ENCODE results near the gene NSMF.
"Not testable (repeated sequence)": the region's sequence is repeated elsewhere in the genome, so short reads cannot be mapped to it uniquely, and the experiment has no call there.

Gene NSMF

DNA sequence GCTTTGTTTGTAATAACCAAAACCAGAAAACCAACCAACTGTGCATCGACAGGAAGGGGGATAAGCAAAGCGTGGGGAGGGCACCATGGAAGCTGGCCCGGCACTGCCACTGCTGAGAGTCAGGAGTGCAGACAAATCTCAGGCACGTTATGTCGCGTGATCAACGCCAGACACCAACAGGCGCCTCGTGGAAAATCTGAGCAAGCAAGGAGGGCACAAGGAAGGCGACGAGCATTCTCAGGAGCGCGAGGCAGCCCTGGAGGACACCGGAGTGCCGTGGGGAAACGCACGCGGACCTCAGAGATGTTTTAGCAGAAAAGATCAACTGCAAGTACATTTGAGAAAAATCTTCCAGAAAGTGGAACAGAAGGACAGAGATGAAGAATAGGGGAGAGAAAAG is 15.1 kb upstream of the NSMF start:
- no peak for DNase-seq

DNA sequence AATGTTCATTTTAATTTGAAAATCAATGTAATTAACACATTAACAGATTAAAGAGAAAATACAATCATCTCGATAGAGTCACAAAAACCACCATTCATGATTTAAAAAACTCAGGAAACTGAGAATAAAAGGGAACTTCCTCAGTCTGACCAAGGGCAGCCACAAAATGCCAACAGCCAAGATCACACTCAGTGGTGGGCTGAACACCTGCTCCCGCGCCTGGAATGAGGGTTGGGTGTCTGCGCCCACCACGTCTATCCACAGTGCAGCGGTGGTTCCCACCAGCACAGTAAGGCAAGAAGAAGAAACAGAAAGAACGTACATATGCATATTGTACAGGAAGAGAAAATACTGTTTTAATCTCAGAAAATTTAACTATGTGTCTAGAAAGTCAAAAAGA is 11.7 kb upstream of the NSMF start:
- DNase-seq = no peak

DNA sequence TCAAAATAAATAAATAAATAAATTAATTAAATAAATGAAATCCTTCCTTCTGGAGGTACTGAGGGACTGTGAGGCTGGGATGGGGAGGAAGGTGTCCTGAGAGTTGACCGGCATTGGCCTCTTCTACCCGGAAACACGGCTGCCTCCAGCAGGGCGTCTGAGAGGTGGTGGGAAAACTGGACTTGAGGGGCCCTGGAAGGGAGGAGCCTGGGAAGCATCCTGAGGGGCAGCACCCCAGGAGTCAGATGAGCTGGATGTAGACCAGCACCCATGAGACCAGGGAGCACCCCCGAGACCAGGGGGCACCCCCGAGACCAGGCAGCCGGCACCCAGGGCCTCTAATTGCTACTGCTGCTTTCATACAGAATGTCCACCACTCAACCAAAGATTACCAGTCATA is 8.8 kb upstream of the NSMF start:
- DNase-seq = no peak

DNA sequence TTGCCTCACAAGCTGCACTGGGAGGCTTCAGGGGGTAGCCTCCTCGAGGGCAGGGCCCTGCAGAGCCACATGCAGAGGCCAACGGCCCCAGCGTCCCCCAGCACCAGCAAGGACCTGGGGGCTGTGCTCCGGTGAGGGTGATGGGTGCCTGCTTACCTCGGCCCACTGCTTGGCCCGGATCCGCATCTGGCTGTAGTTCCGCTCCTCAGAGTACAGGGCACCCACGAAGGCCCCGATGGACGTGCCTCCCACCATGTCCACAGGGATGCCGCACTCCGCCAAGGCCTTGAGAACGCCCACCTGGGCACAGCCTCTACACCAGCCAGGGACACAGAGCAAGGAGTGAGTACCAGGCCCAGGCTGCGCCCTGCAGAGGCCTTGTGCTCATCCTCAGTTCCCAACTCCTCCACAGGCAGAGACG is 8.0 kb upstream of the NSMF start:
- DNase-seq = no peak

DNA sequence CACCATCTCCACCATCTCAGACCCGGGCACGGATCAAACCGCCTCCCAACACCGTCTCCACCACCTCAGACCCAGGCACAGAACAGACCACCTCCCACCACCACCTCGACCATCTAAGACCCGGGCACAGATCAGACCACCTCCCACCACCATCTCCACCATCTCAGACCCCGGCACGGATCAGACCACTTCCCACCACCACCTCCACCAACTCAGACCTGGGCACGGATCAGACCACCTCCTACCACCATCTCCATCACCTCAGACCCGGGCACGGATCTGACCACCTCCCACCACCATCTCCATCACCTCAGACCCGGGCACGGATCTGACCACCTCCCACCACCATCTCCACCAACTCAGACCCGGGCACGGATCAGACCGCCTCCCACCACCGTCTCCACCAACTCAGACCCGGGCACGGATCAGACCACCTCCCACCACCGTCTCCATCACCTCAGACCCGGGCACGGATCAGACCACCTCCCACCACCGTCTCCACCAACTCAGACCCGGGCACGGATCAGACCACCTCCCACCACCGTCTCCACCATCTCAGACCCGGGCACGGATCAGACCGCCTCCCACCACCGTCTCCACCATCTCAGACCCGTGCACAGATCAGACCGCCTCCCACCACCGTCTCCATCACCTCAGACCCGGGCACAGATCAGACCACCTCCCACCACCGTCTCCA is 7.4 kb upstream of the NSMF start:
- DNase-seq = not testable (repeated sequence)

DNA sequence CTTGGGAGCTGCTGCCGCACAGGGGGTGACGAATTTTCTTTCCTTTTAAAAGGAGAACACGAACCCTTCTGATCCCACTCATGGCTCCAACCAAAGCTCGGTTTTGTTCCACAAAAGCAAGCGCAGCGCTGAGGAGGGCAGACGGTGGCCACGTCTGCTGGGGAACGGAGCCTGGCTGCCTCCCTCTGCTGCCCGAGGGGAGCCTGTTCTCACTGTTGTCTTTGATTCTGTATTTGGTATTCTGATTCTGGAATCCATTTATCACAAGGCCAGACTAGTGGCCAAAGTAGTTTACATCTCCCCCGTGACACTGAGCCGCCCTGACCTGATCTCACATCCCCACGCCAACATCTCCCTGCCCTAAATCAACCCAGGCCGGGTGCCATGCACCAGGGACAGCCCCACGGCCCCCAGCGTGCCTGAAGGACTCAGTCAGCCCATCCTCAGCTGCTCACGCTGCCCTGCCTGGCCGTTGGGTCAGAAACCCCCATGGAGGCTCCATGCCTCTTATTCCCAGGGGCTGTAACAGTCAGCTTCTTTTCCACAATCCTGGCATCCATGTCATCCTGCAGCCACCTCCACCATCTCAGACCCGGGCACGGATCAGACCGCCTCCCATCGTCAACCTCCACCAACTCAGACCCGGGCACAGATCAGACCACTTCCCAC is 6.7 kb upstream of the NSMF start:
- no peak for DNase-seq

DNA sequence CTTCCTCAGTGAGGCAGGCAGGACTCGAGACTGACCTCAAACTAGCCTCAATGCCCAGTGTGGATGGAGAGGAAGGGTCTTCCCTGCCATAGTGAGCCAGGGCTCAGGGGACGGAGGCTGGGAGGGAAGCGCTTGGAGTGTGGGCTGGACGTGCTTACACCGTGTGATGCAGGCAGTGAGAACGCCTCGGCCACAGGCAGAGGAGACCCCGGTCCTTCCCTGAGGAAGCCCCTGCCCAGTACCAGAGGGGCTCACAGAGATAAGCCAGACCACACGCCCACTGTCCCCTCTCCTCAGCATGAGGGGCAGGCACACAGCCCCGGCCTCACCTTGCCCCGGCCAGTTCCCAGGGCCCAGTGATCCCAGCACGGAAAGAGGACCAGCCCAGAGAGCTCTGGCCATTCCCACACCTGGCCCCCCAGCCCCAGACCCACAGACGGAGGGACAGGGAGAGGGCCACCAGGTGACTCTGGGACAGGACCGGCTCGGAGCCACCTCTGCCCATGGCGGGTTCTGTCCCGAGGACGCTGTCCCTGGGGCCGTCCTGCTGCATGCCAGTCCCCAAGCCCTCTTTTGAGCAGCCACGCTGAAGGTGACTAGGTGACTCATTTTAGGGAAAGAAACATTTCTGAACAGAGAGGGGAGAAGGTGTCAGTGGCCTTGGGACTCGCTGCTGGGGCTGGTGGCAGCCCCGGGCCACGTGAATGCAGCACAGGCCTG is 6.0 kb upstream of the NSMF start:
- no peak for DNase-seq

DNA sequence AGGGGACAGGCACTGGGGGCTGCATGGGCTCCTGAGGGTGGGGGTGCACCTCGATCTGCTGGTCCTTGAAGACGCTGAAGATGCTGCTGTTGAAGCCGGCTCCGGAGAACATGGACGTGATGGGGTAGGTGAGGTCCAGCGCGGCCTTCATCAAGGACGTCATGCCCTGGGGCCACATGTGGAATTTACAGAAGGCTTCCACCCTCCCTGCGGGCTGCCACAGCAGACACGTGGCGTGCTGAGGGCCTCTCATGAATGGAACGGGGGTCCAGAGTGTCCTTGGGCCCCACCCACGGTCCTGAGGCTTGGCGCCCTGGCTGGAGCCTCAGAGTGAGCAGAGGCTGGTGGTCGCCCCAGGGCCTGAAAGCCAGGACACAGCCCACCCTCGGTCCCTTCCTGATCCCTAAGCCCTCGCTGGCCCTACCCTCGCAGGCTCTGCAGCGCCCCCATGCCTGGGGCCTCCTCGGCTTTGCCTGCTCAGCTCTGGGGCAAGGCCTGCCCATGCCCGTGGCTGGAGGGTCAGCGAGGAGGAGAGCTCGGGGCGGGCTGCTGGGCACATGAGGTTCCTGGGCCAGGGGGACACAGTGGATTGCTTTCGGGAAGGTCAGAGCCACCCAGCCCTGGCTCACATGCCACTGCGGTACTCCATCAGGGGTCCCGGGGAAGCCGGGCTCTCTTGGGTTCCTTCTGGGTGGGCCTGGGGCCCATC is 5.3 kb upstream of the NSMF start:
- no peak for DNase-seq

DNA sequence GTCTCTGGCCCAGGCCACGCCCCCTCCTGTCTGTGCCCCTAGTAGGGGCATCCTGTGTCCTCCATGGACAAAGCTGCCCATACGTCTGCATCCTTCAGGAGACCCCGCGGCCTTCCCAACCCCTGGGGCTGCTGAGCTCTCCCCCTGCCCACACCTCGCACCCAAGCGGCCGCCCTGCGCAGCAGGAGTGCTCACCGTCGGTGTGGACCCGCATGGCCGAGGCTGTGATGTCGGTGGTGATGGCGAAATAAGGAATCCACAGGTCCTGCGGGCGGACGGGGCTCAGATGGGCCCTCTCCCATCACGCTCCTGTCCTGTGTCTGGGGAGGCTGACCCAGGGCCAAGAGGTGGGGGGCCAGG is 4.8 kb upstream of the NSMF start:
- no peak for DNase-seq

DNA sequence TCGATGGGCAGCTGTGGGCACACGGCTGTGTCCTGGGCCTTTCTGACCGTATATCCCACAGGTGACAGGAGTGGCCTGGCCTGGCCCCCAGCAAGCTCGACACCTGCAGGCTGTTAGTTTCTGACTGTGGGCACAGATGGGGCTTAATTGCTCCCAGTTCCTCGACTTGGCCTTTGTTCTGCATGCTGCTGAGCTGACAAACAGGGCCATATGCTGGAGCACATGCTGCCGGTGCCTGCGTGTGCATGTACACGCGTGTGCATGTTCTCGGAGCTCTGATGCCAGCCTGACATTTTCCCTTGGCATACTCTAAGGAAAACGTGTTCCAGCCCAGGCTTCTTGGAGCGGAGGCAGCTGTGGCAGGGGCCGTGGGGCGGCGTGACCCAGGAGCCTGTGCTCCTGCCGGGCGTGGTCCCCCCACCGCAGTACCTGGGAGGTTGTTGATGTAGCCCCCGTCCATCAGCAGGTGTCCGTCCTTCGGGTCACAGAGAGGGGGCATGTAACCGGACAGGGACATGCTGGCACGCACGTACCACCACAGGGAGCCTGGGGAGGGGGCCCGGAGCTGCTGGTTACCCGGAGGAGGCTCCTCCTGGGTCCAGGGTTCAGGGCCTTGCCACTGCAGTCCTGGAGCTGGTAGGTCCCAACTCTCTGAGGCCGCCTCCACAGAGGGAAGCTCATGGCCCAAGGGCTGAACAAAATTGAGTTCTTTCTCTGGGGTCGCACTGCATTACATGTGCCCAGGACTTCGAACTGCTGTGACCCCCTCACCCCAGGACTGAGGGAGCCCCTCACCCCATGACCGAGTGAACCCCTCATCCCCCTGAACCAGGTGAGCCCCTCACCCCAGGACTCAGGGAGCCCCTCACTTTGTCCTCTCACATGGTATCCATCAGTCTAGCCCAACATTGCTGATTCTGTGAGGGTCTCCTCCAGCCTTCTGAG is 4.1 kb upstream of the NSMF start:
- DNase-seq = no peak

DNA sequence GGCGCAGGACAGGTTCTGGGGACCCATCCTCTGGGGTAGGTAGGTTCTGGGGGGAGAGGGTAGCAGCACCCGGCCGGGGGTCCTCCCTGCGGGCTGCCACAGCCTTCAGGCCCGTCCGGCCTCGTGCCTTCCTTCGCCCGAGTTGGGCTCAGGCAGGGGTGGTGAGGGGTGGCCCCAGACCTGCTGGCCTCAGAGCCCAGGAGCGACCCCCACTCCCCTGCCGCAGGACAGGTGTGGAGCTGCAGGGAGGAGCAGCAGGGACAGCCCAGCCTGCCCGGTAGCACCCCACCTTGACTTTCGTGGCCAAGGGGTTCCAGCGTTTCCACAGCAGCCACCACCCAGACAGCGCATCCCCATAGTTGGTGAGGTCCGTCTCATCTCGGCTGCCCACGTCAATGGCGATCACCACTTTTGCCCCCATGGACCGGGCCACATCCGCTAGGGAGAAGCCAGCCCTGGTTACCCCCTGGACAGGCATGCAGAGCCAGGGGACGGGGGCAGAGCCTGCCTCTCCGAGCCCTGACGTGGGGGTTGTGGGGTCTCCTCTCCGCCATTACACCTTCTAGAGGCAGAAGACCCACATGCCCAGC is 3.4 kb upstream of the NSMF start:
- no peak for DNase-seq

DNA sequence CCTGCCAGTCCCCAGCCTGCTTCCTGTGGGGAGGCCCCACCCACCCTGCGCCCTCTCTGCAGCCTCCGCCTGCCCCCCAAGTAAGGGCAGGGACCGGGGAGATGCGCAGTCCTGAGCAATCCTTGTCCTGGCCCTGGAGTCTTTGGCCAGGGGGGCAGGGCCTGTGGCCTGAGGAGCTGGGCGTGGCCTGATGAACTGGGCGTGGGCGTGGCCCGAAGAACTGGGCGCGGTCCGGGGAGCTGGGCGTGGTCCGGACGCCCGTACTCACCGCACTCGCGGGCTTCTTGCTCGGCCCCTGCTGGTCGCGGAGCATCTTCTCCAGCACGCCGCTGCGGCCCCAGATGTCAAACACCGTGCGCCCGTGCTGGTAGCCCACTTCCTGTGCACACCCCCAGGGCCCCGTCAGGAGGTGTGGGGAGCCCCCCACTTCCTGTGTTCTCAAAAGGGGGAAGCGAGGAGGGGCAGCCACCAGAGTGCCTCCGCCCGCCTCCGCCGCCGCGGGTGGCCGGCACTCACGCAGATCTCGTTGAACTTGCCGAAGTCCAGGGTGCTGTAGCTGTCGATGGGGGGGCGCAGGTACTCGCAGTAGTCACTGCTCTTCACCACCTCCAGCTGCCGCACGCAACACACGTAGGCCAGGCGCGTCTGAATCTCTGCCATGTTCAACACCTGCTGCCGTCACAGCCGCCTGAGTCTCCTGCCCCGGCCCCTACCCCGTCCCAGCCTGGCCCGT is 2.7 kb upstream of the NSMF start:
- peak; percentile 88 for DNase-seq

DNA sequence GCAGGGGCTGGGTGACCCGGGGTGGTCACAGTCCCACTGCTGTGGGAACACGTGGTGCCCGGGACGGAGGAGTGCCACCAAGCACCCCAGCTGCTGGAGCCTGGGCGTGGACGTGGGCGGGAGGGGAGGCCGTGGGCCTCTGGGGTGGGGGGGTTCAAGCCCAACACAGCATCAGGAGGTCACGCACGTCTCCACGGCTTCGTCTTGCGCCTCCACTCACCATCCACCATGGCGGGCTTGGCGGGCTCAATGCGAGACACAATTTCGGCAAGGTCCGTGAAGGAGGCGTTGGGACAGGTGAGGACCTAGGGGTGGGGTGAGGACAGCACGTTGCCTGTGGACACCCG is 2.2 kb upstream of the NSMF start:
- DNase-seq = no peak

DNA sequence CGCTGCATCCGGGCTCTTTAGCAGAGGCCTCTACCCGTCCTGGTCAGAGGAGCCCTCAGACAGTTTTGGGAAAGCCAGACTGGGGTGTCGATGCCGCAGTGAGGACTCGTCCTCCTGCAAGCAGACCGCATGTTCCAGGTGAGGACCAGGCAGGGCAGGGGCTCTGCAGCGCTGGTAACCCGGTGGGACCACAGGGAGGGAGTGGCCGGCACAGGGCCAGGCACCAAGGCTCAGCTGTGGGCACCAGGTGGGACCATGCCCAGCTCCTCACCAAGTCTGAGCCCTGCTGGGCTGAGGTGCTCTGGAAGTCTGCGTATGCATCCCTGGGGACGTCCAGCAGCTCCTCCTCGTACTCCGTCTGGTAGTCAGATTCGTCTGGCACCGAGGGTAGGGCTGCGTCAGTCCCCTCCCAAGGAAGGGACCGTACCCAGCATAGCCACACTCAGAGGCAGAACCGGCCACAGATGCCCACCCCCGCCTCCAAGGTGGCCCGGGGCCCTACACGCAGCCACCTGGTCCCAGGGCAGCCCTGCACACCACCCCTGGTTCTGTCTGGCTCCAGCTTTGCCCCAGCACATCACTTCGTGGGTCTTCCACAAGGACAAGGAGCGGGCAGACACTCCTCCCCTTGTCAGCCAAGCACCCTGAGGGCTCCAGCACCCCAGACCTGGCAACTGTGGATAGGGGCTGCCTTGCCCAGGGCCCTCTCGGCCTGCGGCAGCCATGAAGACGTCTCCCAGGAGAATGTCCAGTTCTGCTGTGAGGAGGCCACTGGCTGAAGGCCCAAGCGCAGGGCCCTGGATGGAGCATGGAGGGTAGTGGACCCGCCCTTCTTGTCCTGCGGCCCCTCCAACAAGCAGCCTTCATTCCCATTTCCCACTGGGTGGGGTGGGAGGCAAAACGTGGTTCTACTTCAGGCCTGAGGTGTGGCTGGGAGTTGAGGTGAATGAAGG is 1.5 kb upstream of the NSMF start:
- no peak for DNase-seq

DNA sequence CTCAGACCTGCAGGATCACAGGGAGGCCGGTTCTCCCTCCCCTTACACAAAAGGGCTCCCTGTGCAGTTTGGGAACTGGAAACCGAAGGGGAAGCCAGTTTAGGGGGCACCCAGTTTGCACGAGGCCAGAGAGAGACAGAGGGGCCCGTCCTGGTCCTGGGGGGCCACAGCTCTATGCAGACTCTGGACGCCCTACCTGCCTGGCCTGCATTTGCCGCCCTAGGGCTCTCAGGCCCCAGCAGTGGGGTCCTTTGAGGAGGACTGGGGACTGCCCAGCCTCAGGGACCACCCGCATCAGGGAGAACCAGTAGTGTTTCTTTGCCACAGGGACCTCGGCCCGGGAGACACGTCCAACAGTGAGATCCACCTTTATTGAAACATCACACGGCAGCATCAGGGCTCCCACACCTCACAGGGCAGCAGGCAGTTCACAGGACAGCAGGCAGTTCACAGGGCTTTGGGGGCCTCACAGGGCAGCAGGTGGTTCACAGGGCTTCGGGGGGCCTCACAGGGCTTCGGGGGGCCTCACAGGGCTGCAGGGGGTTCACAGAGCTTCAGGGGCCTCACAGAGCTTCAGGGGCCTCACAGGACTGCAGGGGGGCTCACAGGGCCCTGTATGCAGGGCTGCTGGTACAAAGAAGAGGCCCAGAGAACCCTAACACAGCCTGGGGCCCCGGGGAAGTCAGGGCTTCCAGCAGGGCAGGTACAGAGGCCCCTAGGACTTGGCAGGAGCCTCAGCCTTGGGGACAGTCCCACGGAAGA is 648 bp upstream of the NSMF start:
- no peak for DNase-seq

DNA sequence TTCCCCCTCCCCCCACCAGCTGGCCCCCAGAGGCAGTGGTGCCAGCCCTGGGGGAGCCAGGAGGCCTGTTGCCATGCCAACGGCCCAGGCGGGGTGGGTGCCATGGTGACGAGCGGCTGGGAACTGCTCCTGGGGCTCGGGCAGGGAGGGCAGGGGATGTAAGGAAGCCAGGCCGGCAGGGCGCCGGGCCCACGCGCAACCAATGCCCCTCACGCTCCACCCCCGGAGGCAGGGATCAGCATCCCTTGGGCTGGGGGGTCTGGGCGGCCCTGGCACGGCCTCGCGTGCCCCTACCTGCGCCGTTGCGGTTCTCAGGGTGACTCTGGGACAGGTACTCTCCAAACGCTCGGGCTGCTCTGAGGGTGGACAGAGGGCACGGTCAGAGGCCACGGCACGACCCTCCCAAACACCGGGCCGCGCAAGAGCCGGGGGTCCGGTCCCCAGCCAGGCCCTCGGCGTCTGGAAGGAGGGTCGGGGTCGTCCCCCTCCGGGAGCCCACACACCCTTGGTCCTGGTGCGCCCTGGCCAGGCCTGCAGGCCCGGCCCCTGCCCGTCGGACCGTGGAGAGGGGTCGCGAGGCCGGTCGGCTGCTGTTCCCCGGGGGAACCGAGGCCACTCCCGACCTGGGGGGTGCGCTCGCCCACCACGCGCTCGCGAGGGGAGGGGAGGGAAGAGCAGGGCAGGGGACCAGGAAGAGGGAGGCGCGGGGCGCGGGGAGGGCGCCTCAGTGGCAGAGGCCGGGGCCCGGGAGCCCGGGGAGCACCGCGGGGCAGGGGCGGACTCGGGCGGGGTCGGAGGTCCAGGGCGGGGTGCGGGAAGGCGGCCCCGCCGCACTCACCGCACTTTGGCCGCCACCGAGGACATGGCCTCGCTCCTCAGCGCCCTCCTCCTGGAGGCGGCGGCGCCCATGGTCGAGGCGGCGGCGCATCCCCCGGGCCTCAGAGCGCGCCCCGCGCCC is 661 bp downstream of the NSMF start:
- no peak for DNase-seq

DNA sequence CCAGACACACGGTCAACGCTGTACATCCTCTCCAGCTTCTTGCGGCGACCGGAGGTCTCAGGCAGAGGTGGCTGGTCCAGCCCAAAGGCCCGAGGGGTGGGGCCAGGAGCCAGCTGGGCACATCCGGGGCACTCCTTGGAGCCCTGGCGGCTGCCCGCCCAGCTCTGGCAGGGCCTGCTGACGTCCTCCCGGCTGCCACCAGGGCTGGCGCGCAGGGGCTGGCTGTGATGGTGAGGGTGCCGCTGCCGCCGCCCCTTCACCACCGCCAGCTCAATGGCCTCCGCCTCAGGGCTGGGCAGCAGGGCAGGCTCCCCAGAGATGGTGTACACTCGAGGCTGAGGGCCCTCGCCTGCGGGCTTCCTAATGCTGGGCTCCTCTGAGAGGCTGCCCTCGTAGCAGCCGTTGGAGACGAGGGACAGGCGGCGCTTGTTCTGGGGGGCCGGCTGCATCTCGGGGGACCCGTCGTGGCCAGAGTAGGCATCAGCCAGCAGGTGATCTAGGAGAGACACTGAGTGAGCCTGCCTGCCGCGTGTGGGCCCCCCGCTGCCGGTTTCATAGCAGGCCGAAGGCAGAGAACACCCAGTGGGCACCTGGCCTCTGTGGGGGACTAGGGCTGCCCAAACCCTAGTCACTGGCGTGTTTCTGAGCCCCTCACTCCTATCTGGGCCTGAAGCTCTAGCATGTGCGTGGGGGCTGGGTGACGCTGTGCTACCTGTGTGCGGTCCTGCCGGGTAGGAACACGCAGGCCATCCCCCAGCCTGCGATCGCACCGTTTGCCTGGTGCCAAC is 1.5 kb downstream of the NSMF start:
- no peak for DNase-seq

Measured in activated CD4-positive, alpha-beta T cell treated with anti-CD3 and anti-CD28 coated beads, Interleukin-10, Interleukin-2, amounts not matched to agents 100 ng/mL and 50 ng/mL, durations not matched to agents 16 hours and 8 hours (primary cell).